Ishikawa (cell line): ENCODE data around the gene CD177.

ENCODE experiments used
- CEBPB ChIP-seq: IDR thresholded peaks from 2 replicates; pipeline ENCODE4 v1.6.1; 2012
- CREB1 ChIP-seq: IDR thresholded peaks from 2 replicates; pipeline ENCODE4 v1.6.1; 2012; ENCODE audit warnings: low read depth
- EGR1 ChIP-seq: IDR thresholded peaks from 2 replicates; pipeline ENCODE4 v1.6.1; 2012
- EP300 ChIP-seq: IDR thresholded peaks from 2 replicates; pipeline ENCODE4 v1.6.1; 2012; ENCODE audit warnings: borderline replicate concordance
- FOXM1 ChIP-seq: IDR thresholded peaks from 2 replicates; pipeline ENCODE4 v1.6.1; 2012; ENCODE audit warnings: low read depth, borderline replicate concordance
- NFIC ChIP-seq: IDR thresholded peaks from 2 replicates; pipeline ENCODE4 v1.6.1; 2012
- RAD21 ChIP-seq: IDR thresholded peaks from 2 replicates; pipeline ENCODE4 v1.6.1; 2012; ENCODE audit warnings: low read depth
- TAF1 ChIP-seq: IDR thresholded peaks from 2 replicates; pipeline ENCODE4 v1.6.1; 2012; ENCODE audit warnings: low read depth, mild to moderate bottlenecking
- TCF12 ChIP-seq: IDR thresholded peaks from 2 replicates; pipeline ENCODE4 v1.6.1; 2012; ENCODE audit warnings: low read depth
- TEAD4 ChIP-seq: IDR thresholded peaks from 2 replicates; pipeline ENCODE4 v1.6.1; 2012
- YY1 ChIP-seq: IDR thresholded peaks from 2 replicates; pipeline ENCODE4 v1.6.1; 2012; ENCODE audit warnings: low read depth
- ZBTB7A ChIP-seq: IDR thresholded peaks from 2 replicates; pipeline ENCODE4 v1.6.1; 2012; ENCODE audit warnings: low read depth
- TF ChIP-seq, protein P1 (sequence below): IDR thresholded peaks from 2 replicates; pipeline ENCODE4 v1.6.1; 2012
- TF ChIP-seq, protein P2 (sequence below): IDR thresholded peaks from 2 replicates; pipeline ENCODE4 v1.6.1; 2012
- TF ChIP-seq, protein P3 (sequence below): IDR thresholded peaks from 2 replicates; pipeline ENCODE4 v1.6.1; 2012; ENCODE audit warnings: low read depth, mild to moderate bottlenecking

CD177 gene

DNA sequence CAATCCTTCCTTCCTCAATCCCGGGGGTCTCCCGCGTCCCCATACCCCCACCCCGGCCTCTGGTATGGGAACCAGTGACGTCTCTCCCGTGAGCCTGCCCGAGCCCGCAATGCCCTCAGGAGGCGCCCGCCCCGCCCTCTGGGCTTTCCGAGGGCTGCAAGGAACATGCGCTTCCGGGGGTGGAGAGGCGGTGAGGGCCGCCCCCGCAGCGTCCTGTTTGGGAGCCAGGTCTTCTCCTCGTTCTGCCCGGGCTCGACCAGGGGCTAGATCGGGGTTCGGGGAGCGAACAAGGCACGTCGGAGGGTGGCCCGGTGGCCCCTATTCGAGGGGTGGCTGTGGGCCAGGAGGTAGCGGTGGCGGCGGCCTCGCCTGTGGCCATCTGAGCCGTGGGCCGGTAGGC lies 54.6 kb downstream of the CD177 start:
- TF ChIP-seq EGR1 (no peak), TAF1 (no peak), TEAD4 (no peak), CREB1 (no peak), CEBPB (no peak), RAD21 (no peak), FOXM1 (no peak), ZBTB7A (no peak), NFIC (no peak), EP300 (no peak), TCF12 (no peak), YY1 (no peak)
- TF ChIP-seq, protein P1, sequence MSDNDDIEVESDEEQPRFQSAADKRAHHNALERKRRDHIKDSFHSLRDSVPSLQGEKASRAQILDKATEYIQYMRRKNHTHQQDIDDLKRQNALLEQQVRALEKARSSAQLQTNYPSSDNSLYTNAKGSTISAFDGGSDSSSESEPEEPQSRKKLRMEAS: no peak
- TF ChIP-seq, protein P2, sequence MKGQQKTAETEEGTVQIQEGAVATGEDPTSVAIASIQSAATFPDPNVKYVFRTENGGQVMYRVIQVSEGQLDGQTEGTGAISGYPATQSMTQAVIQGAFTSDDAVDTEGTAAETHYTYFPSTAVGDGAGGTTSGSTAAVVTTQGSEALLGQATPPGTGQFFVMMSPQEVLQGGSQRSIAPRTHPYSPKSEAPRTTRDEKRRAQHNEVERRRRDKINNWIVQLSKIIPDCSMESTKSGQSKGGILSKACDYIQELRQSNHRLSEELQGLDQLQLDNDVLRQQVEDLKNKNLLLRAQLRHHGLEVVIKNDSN: no peak
- TF ChIP-seq, protein P3, sequence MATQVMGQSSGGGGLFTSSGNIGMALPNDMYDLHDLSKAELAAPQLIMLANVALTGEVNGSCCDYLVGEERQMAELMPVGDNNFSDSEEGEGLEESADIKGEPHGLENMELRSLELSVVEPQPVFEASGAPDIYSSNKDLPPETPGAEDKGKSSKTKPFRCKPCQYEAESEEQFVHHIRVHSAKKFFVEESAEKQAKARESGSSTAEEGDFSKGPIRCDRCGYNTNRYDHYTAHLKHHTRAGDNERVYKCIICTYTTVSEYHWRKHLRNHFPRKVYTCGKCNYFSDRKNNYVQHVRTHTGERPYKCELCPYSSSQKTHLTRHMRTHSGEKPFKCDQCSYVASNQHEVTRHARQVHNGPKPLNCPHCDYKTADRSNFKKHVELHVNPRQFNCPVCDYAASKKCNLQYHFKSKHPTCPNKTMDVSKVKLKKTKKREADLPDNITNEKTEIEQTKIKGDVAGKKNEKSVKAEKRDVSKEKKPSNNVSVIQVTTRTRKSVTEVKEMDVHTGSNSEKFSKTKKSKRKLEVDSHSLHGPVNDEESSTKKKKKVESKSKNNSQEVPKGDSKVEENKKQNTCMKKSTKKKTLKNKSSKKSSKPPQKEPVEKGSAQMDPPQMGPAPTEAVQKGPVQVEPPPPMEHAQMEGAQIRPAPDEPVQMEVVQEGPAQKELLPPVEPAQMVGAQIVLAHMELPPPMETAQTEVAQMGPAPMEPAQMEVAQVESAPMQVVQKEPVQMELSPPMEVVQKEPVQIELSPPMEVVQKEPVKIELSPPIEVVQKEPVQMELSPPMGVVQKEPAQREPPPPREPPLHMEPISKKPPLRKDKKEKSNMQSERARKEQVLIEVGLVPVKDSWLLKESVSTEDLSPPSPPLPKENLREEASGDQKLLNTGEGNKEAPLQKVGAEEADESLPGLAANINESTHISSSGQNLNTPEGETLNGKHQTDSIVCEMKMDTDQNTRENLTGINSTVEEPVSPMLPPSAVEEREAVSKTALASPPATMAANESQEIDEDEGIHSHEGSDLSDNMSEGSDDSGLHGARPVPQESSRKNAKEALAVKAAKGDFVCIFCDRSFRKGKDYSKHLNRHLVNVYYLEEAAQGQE: no peak

DNA sequence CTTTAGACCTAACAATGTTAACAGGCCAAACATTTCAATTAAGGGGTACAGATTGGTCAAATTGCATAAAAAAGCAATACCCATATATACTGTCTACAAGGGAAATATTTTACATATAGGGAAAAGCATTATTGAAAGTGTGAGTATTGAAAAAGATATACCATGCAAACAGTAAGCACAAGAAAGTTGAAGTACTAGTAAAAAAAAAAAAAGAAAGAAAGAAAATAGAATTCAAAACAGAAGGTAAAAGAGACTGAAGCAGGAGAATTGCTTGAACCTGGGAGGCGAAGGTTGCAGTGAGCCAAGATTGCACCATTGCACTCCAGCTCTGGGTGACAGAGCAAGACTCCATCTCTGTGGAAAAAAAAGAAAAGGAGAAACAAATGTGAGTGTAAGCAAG lies 55.9 kb downstream of the CD177 start:
- TF ChIP-seq EP300 (no peak), TEAD4 (no peak)
- TF ChIP-seq, protein P2: no peak

DNA sequence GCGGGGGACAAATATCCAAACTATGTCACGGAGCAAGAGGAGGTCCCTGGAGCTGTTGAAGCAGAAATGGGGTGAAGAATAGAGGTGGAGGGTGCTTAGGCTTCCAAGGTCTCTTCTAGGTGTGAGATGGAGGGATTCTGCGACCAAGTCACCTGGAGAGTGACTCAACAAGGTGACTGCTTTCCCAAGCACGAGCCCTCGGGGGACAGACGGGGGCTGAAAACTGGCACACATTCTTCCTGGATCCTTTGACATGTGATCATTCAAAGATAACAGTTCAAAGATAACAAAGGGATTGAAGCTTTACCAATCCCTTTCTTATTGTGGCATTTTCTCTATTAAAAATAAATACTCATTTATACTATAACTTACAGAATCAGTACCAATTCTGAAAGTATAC lies 59.0 kb downstream of the CD177 start:
- no peak for TF ChIP-seq TEAD4
- TF ChIP-seq, protein P2: no peak
- TF ChIP-seq ZBTB7A: no peak
- no peak for TF ChIP-seq EP300
- no peak for TF ChIP-seq YY1
- no peak for TF ChIP-seq TCF12
- TF ChIP-seq RAD21: no peak
- no peak for TF ChIP-seq CREB1
- TF ChIP-seq, protein P1: no peak
- TF ChIP-seq, protein P3: no peak
- no peak for TF ChIP-seq FOXM1
- TF ChIP-seq TAF1: no peak
- no peak for TF ChIP-seq CEBPB
- no peak for TF ChIP-seq NFIC
- no peak for TF ChIP-seq EGR1
